Anterior cingulate cortex (tissue), 58 donors: ENCODE measurements around the gene JMJD8.

Experiments used
- DNase-seq, 58 donors: peaks; one replicate each; lab custom pipeline; 2025; lab: John Stamatoyannopoulos, UW

JMJD8 gene

GRCh38 chr16:678858-679813 lies 5.0 kb downstream of the JMJD8 start:
- DNase-seq, result peak in 39 of 58 donors; percentile 22 to 82 (median 67)

- no peak for DNase-seq
Observed at GRCh38 chr16:678209-678857, 5.8 kb downstream of the JMJD8 start.

GRCh38 chr16:677316-678190 lies 6.6 kb downstream of the JMJD8 start:
- DNase-seq, result no peak

DNA sequence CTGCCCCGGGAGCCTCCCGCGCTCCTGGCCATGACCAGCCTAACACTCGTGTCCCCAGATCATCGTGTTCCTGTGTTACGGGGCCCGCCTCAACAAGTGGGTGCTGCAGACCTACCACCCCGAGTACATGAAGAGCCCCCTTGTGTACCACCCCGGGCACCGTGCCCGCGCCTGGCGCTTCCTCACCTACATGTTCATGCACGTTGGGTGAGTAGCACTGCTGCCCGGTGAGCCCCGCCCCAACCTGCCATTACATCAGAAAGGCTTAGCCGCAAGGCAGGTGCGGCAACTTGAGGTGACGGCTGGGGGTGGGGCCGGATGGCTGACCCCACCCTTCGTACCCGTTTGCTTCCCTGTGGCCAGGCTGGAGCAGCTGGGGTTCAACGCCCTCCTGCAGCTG lies 7.2 kb downstream of the JMJD8 start:
- no peak for DNase-seq

DNA sequence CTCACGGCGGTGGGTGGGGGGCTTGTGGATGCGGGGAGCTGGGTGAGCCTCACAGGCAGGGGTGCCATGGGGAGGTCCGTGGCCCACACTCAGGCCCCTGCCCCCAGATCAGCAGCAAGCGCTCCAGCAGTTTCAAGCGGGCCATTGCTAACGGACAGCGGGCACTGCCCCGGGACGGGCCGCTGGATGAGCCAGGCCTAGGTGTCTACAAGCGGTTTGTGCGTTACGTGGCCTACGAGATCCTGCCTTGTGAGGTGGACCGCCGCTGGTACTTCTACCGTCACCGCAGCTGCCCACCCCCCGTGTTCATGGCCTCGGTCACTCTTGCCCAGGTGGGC lies 7.6 kb downstream of the JMJD8 start:
- DNase-seq, result no peak

- DNase-seq, result peak in 2 of 58 donors; percentile 29 to 33
Observed at GRCh38 chr16:675884-676564, 8.1 kb downstream of the JMJD8 start.

DNA sequence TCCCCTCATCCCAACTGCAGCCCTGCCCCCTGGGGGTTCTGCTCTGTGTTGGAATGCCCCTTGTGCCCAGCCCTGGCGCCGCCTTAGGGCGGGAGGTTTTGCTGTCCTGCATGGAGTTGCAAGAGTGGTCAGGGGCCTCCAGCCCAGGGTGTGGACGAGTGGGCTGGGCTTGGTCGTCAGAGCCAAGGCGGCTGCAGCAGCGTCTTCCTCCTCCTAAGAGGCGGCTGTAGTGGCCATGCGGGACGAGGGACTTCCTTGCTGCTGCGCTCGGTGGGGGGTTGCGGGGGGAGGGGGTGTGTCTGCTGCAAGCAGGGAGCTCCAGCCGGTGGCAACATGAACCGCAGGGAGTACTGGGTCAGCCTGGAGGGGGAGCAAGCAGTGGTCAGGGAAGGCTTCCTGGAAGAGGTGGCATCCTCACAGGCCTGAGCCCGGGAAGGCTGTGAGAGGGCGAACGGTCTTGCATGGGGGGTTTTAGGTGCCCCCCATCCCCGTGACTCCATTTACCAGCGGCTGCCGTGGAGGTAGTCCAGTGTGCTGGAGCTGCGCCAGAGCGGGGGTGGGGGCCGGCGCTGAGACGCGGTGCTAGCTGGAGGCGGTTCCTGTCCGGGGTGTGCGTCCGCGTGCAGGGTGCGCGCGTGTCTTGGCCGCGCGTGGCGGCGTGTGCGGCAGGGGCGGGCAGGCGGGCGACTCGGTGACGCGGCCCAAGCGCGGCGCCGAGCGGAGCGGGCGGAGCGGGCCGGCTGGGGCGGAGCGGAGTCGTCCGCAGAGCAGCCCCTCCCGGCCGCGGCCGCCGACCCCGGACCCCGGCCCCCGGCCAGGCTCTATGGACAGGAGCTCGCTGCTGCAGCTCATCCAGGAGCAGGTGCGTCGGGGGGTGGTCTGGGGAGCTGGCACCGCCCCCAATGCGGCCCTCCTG lies 8.9 kb downstream of the JMJD8 start, which contains the start of gene RHBDL1:
Gene RHBDL1, plus strand, starts transcription at position 704 of the 916 bp plus-strand sequence. Its CDS starts 120 bp downstream, at position 824.
- peak in 43 of 58 donors; percentile 10 to 67 (median 41) for DNase-seq

DNA sequence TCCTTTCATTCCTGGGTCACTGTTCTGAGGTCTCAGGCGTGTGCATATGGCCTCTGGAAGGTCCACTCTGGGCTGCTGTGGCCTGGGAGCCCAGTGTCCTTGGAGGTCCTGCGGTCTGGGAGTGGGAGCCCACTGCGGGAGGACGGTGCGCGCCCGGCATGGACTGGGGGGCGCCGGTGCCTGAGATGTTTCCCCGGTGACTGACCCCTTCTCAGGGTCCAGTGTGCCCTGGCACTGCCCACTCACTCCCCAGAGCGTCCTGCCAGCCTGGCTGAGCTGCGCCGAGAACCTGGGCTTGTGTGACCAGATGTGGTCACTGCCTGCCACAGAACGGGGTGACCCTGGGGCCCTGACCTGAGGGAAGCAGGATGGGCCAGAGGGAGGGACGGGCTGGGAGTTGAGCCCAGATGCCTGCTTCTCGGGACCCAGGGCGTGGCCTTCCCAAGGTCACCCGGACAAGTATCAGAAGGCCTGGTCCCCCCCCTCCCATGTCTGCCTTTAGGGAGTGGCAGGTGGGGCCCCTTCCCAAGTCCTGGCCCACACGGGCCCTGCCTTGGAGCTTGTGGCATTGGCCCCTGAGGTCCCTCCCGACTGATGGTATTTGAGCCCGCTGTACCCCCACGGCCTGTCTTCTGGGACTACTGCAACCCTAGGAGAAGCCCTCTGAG lies 9.8 kb downstream of the JMJD8 start:
- no peak for DNase-seq

DNA sequence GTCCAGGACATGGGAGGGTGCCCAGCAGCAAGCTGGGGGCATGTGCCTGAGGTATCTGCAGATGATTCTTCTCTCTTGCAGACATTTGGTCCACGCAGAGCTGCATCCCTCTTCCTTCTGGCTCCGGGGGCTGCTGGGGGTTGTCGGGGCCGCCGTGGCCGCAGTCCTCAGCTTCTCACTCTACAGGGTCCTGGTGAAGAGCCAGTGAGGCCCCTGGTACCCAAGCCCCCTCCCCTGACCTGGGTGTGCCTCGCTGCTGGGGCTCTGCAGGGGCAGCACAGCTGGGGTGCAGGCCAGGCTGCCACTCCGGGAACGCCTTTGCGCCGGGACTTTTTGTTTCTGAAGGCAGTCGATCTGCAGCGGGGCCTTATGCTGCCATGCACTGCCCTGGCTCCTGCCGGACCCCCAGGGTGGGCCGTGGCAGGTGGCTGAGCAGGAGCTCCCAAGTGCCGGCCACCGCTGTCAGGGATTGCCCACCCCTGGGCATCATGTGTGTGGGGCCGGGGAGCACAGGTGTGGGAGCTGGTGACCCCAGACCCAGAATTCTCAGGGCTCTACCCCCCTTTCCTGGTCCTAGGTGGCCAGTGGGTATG lies 10.6 kb downstream of the JMJD8 start:
- no peak for DNase-seq

- no peak for DNase-seq
Observed at GRCh38 chr16:672851-673250, 11.3 kb downstream of the JMJD8 start.

- no peak for DNase-seq
Observed at GRCh38 chr16:672371-672770, 11.8 kb downstream of the JMJD8 start.

DNA sequence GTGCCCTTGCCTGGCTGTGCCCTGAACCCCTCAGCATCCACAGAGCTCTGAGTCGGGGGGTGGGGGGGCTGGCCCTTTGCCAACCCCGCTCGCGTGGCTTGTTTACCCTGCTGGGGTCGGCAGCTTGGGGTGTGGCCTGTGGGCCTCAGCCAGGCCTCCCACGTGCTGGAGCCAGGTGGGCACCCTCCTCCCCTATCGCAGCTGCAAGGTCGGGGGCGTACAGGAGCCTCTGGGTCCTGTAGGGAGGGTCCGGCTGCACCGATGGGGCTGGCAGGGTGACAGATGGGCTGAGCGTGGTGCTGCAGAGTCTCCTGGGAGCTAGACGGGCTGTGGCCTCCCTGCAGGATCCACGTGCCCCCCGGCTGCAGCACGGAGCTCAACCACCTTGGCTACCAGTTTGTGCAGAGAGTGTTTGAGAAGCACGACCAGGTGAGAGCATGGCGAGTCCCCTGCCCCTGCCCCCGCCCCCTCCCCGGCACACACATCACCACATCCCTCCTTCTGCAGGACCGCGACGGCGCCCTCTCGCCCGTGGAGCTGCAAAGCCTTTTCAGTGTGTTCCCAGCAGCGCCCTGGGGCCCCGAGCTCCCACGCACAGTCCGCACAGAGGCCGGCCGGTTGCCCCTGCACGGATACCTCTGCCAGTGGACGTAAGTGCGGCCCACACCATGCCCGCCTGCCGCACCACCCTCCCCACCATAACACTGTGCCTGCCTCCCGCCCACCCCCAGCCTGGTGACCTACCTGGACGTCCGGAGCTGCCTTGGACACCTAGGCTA lies 12.6 kb downstream of the JMJD8 start:
- DNase-seq, result no peak

DNA sequence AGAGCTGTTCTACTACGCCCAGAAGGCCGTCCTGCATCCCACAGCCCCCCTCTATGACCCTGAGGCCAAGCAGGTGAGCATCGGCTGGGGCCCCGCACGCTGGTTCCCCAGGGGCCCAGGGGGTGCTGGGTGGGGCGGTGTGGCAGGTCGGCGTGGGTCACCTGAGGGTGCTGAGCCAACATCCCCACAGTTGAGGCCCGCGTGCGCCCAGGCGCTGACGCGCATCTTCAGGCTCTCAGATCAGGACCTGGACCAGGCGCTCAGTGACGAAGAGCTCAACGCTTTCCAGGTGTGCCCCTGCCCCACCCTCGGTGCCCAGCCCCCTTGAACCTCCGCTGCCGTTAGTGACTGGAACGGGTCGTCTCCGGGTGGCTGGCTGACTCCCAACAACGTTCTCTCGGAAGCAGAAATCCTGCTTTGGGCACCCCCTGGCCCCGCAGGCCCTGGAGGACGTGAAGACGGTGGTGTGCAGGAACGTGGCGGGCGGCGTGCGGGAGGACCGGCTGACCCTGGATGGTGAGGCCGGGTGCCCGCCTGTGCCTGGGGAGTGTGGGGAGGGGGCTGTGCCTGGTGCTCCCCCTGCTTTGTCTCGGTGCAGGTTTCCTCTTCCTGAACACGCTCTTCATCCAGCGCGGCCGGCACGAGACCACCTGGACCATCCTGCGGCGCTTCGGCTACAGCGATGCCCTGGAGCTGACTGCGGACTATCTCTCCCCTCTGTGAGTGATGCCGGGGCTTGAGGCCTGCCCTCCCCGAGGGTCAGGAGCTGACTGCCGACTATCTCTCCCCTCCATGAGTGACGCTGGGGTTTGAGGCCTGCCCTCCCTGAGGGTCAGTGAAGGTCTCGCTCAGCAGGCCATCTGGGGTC lies 13.4 kb downstream of the JMJD8 start:
- no peak for DNase-seq

GRCh38 chr16:669666-670065 lies 14.5 kb downstream of the JMJD8 start:
- DNase-seq, result no peak

- DNase-seq, result no peak
Observed at GRCh38 chr16:668519-669171, 15.5 kb downstream of the JMJD8 start.
